GM12872 (cell line): ENCODE measurements around the gene RNU11.

Experiments
- CTCF ChIP-seq: IDR thresholded peaks from 3 replicates; pipeline ENCODE4 v1.5.1; 2011; ENCODE audit warnings: low read depth, mild to moderate bottlenecking, low read length, moderate library complexity; ENCODE audit not compliant: insufficient read depth

RNU11 gene

DNA sequence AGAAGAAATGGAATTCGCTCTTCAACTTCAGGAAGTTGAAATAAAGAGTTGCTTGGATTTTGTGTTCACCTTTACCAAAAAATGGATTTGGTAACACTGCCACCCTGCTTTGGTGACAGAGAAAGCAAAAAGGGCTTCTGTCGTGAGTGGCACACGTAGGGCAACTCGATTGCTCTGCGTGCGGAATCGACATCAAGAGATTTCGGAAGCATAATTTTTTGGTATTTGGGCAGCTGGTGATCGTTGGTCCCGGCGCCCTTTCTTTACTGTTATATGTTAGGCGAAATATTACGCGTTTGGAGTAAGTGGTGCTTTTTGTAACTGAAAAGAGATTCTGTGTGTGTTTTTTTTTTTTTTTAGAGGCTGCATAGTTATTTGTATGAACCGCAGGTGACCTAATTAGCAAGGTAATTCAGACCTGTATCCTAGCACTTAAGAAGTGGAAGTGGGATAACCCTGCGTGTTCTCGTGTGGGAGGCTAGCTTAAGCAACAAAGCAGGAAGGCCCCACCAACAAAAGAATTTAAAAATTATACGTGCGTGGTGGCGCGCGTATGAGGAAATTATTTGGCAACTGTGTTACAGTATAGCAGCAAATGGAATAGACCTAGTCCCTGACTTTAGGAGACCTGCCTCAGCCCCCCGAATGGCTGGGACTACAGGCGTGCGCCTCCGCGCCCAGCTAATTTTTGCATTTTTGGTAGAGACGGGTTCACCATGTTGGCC lies at the start of gene RNU11:
RNU11 (plus strand) TSS at position 127 of the 725 bp plus-strand sequence.
- 0 out of 3 replicates have a peak, but pooled peaks have one; percentile 5 for TF ChIP-seq CTCF

DNA sequence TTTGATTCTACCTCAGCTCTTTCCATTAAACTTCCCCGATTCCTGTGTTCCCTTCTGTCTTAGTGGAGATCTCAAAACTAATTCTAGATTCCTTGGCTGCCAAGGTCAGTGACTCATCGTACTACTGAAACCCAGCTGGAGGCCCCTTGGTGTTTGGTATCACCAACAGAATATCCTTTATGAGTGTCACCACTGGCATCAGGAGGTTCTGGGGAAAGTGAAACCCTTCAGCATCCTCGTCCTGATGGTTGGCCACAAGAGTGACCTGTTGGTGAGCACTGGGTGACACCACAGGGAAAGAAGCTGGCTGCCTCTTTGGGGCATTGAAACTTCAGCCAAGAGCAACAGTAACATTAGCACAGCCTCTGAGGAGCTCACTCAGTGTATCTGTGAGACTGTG lies 46.7 kb upstream of the RNU11 start:
- no peak for TF ChIP-seq CTCF

DNA sequence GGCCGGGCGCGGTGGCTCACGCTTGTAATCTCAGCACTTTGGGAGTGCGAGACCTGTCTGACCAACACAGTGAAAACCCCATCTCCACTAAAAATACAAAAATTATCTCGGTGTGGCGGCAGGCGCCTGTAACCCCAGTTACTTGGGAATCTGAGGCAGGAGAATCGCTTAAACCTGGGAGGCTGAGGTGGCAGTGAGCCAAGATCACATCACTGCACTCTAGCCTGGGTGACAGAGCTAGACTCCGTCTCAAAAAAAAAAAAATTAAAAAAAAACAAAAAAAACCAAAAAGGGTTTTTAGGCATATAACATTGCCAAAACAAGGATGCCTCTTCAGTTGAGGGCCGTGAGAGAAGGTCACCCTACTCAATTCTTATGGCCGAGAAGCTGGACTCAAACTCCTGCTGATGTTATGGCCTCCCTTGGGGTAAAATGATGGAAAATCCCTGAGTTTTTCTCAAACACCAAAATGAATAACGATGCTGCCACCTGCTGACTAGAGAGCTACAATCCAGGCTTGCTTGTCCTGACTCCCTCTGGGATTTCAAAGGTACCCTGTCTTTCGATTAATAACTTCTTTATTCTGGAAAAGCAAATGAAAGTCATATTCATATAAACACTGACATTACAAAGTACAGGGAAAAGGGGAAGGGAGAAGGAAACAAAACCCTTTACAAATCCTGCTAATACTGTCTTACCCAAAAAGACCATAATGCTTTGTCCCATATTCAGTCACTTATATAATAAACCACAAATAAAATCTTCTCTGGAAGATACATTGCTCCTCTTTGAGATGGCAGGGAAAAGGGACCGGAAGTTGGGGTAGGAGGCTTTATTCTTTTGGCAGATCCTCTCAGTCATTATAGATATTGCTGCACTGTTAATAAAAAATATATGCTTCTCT lies 45.6 kb upstream of the RNU11 start:
- peak; percentile 72 for TF ChIP-seq CTCF

DNA sequence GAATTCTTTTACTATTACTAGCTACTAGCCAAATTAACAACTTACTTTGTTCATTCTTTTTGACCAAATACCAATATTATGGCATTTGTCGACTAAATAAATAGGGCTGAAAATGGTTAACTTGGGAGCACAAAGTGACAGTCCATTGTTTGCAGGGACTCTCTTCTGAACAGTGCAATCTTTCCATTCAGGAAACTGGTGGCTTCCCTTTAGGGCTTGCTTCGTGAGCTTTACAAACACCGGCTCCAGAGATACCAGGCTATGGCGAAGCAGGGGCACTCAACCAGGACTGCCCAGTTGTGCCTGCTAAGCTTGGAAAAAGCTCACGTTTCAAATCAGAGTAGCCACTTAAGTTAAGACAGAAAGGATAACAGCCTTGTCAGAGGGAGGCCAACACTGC lies 44.0 kb upstream of the RNU11 start:
- TF ChIP-seq CTCF, result no peak

- TF ChIP-seq CTCF, result no peak
These were observed 43.4 kb upstream of the RNU11 start for GRCh38 chr1:28604962-28605361.

GRCh38 chr1:28606771-28607170 lies 41.6 kb upstream of the RNU11 start:
- no peak for TF ChIP-seq CTCF

DNA sequence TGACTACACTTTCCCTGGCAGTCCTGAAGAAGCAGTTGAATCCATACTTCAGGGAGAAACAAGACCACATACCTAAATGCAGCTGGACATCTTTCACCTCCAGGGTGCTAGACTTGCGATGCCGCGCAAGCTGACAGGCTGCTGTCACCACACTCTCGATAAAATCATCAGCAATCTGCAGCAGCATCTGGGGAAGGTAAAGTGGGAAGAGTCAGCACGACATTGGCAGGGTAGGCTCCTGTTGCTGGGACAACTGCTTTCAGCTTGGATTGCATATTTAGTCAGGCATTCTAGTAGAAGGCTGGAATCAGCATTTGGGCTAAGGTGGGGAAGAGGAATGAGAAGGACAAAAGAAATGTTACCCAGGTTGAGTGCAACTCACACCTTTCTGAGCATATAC lies 35.2 kb upstream of the RNU11 start:
- no peak for TF ChIP-seq CTCF
